Epithelial cell of prostate (primary cell): ENCODE measurements around the gene ALPP.

Experiments used
- DNase-seq: peaks from one replicate; pipeline ENCODE4 v3.0.0-alpha.2; 2011; ENCODE audit warnings: low read depth, low spot score
- H3K27ac ChIP-seq: fragments of 450-650 bp; 2 replicates; pipeline ENCODE4 v1.5.1; 2017; ENCODE audit warnings: mild to moderate bottlenecking

The ALPP gene

GRCh38 chr2:232340171-232340935 is 38.2 kb upstream of the ALPP start:
- DNase-seq, result no peak
- no peak overlapping the region for H3K27ac ChIP-seq

GRCh38 chr2:232341061-232341738 is 37.4 kb upstream of the ALPP start:
- no peak overlapping the region for H3K27ac ChIP-seq
- DNase-seq, result no peak

- no peak overlapping the region for H3K27ac ChIP-seq
Measured at GRCh38 chr2:232341739-232342126, 36.8 kb upstream of the ALPP start.

GRCh38 chr2:232342635-232343565 is 35.7 kb upstream of the ALPP start:
- DNase-seq, result no peak
- H3K27ac ChIP-seq, result no peak overlapping the region

More at GRCh38 chr2:232341739-232342126, 36.8 kb upstream of the ALPP start:
- DNase-seq, result no peak

- no peak overlapping the region for H3K27ac ChIP-seq
- no peak for DNase-seq
Measured at GRCh38 chr2:232343821-232344220, 34.7 kb upstream of the ALPP start.

GRCh38 chr2:232345251-232345650 is 33.3 kb upstream of the ALPP start:
- H3K27ac ChIP-seq, result no peak overlapping the region
- no peak for DNase-seq

- H3K27ac ChIP-seq, result no peak overlapping the region
- DNase-seq, result no peak
Measured at GRCh38 chr2:232347369-232347768, 31.2 kb upstream of the ALPP start.

- no peak for DNase-seq
Measured at GRCh38 chr2:232348936-232349335, 29.6 kb upstream of the ALPP start.

GRCh38 chr2:232349546-232349945 is 29.0 kb upstream of the ALPP start:
- no peak for DNase-seq
- H3K27ac ChIP-seq, result no peak overlapping the region

More at GRCh38 chr2:232348936-232349335, 29.6 kb upstream of the ALPP start:
- no peak overlapping the region for H3K27ac ChIP-seq

- no peak for DNase-seq
- no peak overlapping the region for H3K27ac ChIP-seq
Measured at GRCh38 chr2:232349946-232350635, 28.5 kb upstream of the ALPP start.

- DNase-seq, result no peak
- no peak overlapping the region for H3K27ac ChIP-seq
Measured at GRCh38 chr2:232350804-232351685, 27.5 kb upstream of the ALPP start.

- no peak overlapping the region for H3K27ac ChIP-seq
- DNase-seq, result no peak
Measured at GRCh38 chr2:232351686-232352510, 26.7 kb upstream of the ALPP start.

GRCh38 chr2:232352511-232353091 is 25.9 kb upstream of the ALPP start:
- no peak overlapping the region for H3K27ac ChIP-seq
- DNase-seq, result no peak

- DNase-seq, result no peak
- H3K27ac ChIP-seq, result no peak overlapping the region
Measured at GRCh38 chr2:232353096-232353495, 25.5 kb upstream of the ALPP start.

- no peak for DNase-seq
- H3K27ac ChIP-seq, result no peak overlapping the region
Measured at GRCh38 chr2:232353660-232354059, 24.9 kb upstream of the ALPP start.

- no peak overlapping the region for H3K27ac ChIP-seq
- no peak for DNase-seq
Measured at GRCh38 chr2:232354069-232354468, 24.5 kb upstream of the ALPP start.

GRCh38 chr2:232361646-232362045 is 16.9 kb upstream of the ALPP start:
- no peak for DNase-seq
- no peak overlapping the region for H3K27ac ChIP-seq
